GM12892 (cell line): ENCODE results near the gene LRCH1.

ENCODE experiments used
- POLR2A ChIP-seq: IDR thresholded peaks from 2 replicates; pipeline ENCODE4 v1.6.1; 2011; ENCODE audit warnings: low read depth, low read length, control low read depth
- POLR2AphosphoS5 ChIP-seq: IDR thresholded peaks from 2 replicates; pipeline ENCODE4 v1.6.1; 2011; ENCODE audit warnings: low read depth, low read length, control low read depth
- TAF1 ChIP-seq: IDR thresholded peaks from 2 replicates; pipeline ENCODE4 v1.6.1; 2011; ENCODE audit warnings: low read depth, mild to moderate bottlenecking, control low read depth, low read length, borderline replicate concordance

DNA sequence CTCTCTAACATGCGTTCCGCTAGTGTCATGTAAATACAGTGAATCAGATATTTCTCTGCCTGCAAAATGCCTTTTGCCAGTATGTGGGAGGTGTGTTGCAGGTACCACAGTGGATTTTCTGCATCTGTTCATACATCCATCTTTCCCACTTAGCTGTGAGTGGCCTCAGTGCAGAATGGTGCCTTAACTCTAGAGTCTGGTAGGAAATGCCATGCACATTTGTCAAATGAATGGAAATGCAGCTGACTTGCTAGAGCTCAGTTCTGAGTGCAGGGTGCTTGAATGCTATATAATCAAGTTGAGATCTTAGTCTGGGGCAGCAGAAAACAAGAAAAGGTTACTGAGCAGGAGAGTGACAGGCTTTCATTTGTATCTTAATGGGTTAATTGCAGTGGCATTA, 68.2 kb downstream of the LRCH1 start:
- TF ChIP-seq POLR2A (no peak), TAF1 (no peak), POLR2AphosphoS5 (no peak)
